ENCODE results near the gene RNF152. TPM values are rescaled to one million over a fixed set of nuclear protein-coding genes. Genes with fewer than 3 reads are reported as not detected.

RNF152 gene
- total and polyA plus RNA-seq, 12 donors: 1.5 to 31.1 (median 11.2) TPM

DNA sequence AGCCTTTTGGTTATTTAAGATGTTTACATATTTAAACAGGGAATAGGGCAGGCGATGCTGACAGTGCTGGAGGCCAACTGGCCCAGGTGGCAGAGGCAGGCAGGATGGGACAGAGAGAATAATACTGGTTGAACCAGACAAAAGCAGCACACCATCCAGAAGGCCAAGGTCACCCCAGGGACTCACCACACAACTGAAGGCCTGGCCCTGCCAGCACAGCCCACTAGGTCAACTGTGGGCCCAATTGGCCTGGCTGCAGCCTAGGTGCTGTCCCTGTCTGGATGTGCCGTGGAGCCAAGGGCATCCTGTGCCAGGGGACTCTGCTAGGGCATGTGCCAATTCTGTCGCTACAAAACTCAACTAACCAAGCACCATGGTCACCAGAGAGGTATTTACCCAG is 69.2 kb downstream of the RNF152 start:
- no peaks in the 10 kb centered on the region for H3K9me3 ChIP-seq (replicated peaks in 1 of 3)
- H3K27me3 ChIP-seq: no peaks in the 10 kb centered on the region
- TF ChIP-seq POLR2A (IDR thresholded peaks at IDR 0.05) (no peak), CTCF (IDR thresholded peaks at IDR 0.05) (no peak)
- no peaks in the 10 kb centered on the region for H3K4me1 ChIP-seq (replicated peaks in 1 of 2)
- H3K4me3 ChIP-seq: no peak overlapping the region
- no peaks in the 10 kb centered on the region for H3K36me3 ChIP-seq (replicated peaks in 1 of 2)
- intact Hi-C loops (cut with DNase I): no loop called here
- no peak for DNase-seq
- no peak overlapping the region for H3K27ac ChIP-seq
- 81 to 96% (median 83%) methylated on average over 2 to 3 of the region's 3 CpGs for WGBS, 4 donors

GRCh38 chr18:61822879-61823278 is 69.9 kb downstream of the RNF152 start:
- WGBS, 4 donors: 86 to 98% (median 93%) methylated on average over 4 of the region's 4 CpGs
- no peaks in the 10 kb centered on the region for H3K4me1 ChIP-seq (replicated peaks in 1 of 2)
- no peak overlapping the region for H3K27ac ChIP-seq
- no peak overlapping the region for H3K4me3 ChIP-seq
- no peaks in the 10 kb centered on the region for H3K9me3 ChIP-seq (replicated peaks in 1 of 3)
- no peak for DNase-seq
- no peaks in the 10 kb centered on the region for H3K27me3 ChIP-seq
- intact Hi-C loops (cut with DNase I): no loop called here
- TF ChIP-seq CTCF (IDR thresholded peaks at IDR 0.05) (no peak), POLR2A (IDR thresholded peaks at IDR 0.05) (no peak)
- H3K36me3 ChIP-seq (replicated peaks in 1 of 2): no peaks in the 10 kb centered on the region

- Histone ChIP-seq H3K4me3 (no peak overlapping the region), H3K27ac (no peak overlapping the region), H3K27me3 (no peaks in the 10 kb centered on the region), H3K4me1 (replicated peaks in 1 of 2) (no peaks in the 10 kb centered on the region), H3K9me3 (replicated peaks in 1 of 3) (no peaks in the 10 kb centered on the region), H3K36me3 (replicated peaks in 1 of 2) (no peaks in the 10 kb centered on the region)
- TF ChIP-seq POLR2A (IDR thresholded peaks at IDR 0.05) (no peak), CTCF (IDR thresholded peaks at IDR 0.05) (no peak)
- WGBS, 4 donors: 86 to 100% (median 96%) methylated on average over 4 of the region's 4 CpGs
- DNase-seq: no peak
- intact Hi-C loops (cut with DNase I): no loop called here
Observed at GRCh38 chr18:61821748-61822147, 71.1 kb downstream of the RNF152 start.

GRCh38 chr18:61820882-61821281 is 71.9 kb downstream of the RNF152 start:
- Histone ChIP-seq H3K27ac (no peak overlapping the region), H3K9me3 (replicated peaks in 1 of 3) (no peaks in the 10 kb centered on the region), H3K36me3 (replicated peaks in 1 of 2) (no peaks in the 10 kb centered on the region), H3K4me1 (replicated peaks in 1 of 2) (no peaks in the 10 kb centered on the region), H3K27me3 (no peaks in the 10 kb centered on the region), H3K4me3 (no peak overlapping the region)
- 82 to 97% (median 84%) methylated on average over 1 of the region's 1 CpG for WGBS, 4 donors
- intact Hi-C loops (cut with DNase I): no loop called here
- no peak for DNase-seq
- no peak for TF ChIP-seq CTCF (IDR thresholded peaks at IDR 0.05)
- TF ChIP-seq POLR2A (IDR thresholded peaks at IDR 0.05): no peak

Data from adrenal gland (tissue), 12 donors.